Stimulated activated CD8-positive, alpha-beta memory T cell treated with anti-CD3 and anti-CD28 coated beads, Interleukin-4, amount 100 ng/mL, for 4 hours (primary cell): Measurements from ENCODE around the gene AGBL1.

ENCODE experiments used
- DNase-seq, 2 donors: peaks; one replicate each; pipeline ENCODE4 v3.0.0-alpha.2; 2020; ENCODE audit warnings: low read depth in 2 of 2, low spot score in 1 of 2

AGBL1 gene

DNA sequence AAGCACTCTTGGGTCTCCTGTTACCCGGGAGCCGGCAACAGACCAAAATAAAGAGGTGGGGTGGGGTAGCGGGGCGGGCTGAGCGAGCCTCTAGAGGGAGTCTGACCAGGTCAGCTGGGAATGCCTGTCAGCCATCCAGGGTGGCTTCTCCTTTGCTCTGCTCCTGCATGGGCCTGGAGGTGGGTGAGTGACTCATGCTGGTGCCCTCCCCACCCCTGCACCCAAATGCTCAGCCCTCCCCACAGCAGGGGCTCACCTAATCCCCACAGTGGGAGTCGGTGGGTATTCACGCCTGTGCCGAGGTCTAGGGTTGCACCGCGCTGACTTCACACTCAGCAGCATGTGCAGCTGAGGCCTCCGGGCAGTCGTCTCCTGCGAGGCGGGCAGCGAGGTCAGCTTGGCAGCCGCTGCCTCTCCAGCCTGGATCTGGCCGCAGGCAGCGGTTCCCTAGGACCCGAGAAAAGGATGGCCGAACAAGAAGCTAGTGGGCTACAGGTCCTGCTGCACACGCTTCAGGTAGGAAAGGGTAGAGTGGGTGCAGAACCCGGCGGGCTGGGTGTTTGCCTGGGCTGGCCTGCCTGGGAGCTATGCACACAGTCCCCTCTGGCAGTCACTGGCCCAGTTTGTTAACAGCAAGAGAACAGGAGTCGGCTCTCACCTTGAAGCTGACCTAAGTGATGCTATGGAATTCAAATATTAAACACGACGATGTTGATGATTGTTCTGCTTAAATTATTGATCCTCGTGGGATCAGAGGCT lies at the start of gene AGBL1:
Gene AGBL1 (plus strand): TSS at position 364 of the 759 bp plus-strand sequence.
- no peak for DNase-seq

DNA sequence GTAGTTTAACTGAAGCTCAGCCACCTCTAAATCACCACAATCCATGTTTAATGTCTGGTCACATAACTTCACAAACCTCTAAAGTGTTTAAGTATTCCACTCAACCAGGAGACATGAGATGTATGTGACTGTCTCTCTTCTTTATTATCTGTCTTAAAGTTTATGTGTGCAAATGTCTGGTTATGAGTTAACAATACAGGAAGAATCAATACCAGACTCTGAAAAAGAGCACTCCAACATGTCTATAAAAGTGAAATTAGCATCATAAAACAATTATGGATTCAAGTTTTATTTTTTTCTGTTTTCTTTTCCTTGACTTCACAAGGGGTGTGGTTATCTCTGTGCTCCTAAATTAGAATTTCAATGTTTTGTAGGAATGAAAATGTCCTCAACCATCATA lies 44.8 kb upstream of the AGBL1 start:
- no peak for DNase-seq

DNA sequence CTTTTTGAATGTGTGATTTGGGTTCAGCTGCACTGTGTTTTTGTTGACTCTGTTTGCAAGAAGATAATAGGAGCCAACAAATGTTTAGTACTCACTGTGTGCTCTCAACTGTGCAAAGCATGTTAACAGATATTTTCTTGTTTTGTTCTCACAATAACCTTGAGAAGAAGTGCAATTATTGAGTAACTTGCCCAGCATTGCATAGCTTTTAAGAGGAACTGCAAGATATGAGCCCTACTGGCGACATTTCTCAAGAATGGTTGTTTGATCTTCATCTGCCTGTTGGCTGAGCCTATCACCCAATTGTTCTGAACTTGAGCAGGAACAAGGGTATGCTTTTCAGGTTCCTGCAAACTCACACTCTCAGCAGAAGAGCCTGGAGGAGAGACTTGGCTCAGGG lies 43.4 kb upstream of the AGBL1 start:
- DNase-seq = no peak

DNA sequence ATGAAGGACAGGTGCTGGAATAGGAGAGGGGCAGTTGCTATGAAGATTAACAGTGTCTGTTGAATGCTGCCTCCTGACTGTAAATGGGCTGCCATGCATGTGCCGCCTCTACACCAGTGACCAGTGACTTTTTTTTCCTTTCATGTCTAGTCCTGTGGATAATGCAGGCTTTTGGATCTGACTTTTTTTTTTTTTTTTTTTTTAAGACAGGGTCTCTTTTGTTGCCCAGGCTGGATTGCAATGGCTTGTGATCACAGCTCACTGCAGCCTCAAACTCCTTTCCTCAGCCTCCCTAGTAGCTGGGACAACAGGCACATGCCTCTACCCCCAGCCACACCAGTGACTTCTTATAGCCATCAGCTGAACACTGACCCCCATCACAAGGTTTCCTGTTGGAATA lies 41.2 kb upstream of the AGBL1 start:
- no peak for DNase-seq

DNA sequence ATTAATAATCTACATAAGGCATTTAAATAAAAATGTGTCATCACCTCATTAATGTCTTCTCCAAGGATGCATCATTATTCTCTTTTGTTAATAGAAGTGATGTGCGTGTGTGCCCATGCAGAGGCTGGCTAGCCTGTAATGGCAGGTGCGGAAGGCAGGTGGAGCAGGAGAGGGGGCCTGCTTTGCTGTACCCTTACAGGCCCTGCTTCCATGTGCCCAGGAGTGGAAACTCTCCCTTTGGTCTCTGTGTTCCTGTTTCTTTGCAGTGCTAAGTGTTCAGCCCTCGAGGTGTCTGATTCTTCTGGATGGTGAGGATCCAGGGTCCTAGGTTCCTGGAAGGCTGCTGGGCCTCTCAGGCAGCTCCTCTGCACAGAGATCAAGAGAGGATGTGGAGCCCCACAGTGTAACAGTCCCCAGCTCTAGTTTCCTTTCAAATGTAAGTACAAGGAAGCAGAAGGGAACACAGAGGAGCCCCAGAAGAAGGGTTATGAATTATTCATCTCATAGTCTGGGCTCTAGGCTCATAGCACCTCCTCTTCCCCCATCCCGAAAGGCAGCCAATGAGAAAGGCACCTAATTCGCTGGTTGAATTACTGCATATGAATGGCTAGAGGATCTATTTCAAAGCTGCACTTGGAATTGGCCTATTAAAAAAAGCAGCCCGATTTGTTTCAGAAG lies 39.2 kb upstream of the AGBL1 start:
- DNase-seq = no peak

DNA sequence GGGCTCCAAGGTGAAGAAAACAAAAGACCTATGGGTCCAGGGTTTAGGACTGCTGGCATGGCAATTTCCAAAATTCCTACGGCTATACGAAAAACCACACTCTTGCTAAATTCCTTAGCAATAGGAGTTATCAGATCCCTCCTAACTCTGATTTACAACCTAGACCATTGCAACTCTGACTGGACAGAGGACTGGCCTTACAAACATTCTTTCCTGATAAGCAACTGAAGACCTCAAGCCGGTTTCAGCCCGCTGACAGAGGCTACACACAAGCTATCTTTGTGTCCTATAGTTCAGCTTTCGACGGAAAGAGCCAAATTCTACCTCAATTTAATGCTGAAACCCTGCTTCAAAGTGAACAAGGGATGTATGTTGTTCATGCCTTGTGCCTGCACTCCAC lies 38.3 kb upstream of the AGBL1 start:
- DNase-seq = no peak

DNA sequence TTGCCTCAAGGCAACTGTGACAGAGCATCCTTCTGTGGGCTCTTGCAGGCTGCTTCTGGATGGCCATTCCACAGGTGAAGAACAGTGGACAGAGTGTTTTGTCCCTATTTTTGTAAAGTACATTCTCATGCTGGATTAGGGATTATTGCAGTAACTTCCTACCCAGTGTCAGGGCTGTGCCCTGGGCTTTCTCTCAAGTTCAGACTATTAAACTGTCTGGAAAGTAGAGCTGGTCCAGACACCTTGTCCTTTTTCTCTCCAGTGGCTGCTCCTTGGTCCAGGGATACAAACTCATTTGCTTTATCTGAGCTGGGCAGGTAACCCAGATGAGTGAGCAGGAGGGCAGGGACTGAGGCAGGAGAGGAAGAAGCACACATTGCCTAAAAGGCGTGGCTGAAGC lies 37.4 kb upstream of the AGBL1 start:
- DNase-seq = no peak

DNA sequence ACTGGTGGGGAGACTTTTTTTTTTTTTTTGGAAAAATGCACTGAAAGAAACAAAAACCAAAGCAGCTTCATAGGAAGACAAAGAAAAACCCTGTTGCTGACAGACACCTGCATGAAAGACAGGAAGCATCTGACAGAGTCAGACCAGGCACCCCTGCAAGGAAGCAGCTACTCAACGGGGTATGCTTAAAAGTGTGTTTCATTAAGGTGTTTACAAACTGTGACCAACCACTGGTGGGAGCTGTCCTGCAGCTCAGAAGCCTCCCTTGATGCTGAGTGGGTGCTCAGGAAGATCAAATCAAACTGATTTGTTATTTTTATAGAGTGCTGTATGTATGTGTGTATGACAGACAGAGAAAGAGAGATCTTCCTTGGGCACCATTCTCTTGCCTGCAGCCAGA lies 34.7 kb upstream of the AGBL1 start:
- DNase-seq = no peak

DNA sequence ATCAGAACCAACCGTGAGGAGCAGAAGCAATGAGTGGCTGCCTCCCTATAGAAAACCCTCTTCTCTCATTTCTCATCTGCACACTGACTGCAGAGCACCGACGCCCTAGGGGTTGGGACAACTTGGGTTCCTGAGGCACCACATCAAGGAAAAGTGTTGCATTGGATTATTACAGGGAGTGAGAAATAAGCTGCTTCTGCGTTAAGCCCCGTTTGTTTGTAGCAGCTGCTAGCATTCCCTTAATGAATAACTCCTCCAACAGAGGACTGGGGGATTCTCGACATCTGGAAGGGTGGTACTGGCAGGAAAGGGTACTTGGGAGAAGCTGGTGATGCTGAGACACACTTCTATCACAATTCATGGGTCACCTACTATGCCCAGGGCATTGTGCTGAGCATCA lies 25.3 kb upstream of the AGBL1 start:
- no peak for DNase-seq

DNA sequence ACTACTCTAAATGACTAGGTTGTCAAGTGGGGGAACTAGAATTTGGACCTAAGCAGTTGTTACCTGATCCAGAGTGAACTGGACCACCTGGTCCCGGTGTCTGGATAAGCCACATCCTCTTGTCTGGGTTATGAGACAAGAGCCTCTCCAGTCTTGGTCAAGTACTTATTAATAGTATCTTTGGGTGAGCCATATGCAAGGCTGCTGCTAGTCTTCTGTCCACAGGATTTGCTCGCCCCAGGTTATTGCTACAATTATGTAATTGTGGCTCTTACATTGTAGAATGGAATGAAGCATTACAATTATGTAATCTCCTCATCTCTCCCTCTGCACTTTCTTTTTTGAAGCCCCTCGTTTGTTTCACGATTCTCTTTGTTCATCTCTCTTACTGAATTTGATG lies 24.0 kb upstream of the AGBL1 start:
- DNase-seq = no peak

DNA sequence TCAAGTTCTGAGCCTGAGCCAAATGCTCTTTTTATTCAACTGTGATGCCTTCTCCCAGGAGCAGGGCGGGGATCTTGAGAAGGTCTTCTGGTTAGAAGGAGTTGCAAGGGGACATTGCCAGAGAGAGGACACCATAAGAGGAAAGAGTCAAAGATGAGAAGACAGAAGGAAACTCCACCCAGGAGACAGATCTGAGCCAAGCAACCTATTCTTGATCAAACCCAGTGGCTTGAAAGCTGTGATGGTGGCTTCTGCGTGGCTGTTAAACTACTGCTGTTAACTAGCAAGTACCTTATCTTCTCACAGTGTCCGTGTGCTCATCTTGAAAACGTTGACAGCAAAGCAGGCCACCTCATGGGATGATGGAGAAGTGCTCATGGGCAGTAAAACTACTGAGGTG lies 19.8 kb upstream of the AGBL1 start:
- DNase-seq = no peak

DNA sequence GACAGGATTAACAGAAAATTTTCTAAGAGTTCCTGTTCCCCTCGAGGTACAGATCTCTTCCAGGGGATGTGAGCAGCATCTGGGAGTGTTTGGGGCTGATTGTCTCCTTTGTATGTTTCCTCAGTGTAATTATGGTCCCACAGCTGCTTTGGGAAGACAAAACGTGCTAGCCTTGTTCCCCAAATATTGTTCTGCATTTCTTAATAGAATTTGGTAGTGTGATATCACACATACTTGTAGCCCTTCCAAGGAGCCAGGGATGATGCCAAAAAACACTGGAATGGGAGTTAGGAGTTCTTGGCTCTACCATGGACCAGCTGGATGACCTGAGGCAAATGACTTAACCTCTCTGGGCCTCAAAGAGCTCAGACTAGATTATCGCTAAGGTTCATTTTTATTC lies 19.0 kb upstream of the AGBL1 start:
- DNase-seq = no peak

DNA sequence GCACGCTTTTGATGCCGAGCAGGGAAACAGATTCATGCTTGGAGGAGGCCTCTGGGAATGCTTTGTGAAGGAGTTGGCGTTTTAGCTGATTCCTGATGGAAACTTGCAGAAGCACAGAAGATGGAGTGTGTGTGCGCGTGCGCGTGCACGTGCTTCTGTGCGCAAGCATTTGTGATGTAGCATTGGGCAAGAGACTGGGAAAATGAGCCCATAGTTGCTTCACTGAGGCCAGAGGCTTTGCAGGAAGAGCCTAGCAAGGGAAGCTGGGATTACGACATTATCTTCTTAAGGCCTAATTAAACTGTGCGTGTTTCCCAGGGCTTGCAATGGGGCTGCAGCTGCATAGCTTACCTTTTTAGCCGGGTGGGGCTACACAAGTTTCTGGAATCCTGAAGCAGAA lies 18.1 kb upstream of the AGBL1 start:
- no peak for DNase-seq

DNA sequence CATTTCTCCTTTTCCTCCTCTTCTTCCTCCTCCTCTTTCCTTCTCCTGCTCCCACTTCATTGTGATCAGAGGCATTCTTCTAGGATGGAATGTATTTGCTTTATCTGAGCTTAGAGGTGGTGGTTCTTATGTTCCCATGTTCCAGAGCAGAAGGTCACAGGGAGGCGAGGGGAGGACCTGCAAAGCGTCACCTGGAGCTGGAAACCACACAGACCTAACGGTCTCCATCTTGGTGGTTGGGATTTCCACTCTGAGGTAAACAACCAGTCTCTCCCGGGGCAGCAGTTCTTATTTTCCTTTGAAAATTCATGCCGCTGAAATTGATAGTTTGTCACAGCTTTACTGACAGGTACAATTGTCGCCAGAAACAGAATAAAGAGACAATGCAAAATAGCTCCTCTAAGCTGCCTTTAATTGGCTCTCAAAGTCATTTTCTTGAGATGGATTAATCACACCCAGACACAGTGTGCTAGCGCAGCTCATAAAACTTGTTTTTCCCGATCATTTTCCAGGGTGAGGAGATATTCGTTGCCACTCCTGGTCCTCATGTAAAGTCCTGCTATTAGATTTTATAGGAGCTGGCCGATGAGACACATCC lies 16.9 kb upstream of the AGBL1 start:
- no peak for DNase-seq

DNA sequence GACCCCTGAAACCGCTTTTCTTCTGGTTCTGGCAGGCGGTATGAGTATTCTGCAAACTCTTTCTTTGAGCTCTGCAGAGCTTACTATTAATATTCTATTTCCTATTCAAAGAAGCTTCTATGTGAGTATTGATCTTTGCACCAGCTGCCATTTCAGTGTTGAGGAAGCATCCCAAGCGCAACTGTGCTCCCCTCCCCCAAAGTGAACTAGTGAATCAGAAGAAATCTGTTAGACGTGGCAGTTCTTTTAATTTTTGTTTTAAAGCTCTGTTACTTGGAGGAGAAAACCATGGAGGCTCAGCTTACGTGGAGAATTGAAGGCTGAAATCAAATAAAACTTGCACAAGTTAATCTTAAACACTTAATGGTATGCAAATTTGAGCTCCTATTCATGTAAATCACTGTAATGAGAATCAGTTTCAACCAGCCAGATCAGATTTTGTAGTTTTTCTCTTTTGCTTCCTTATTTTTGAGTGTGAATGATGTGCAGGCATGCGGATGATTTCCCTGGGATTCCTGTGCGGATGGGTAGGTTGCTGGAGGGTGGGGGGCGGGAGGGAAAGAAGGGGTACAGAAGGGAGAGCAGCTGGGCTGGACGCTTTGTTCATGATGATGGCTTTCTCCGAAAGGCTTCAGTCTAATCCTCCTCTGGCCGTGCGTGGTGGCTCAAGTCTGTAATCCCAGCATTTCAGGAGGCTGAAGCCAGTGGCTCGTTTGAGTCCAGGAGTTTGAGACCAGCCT lies 16.1 kb upstream of the AGBL1 start:
- no peak for DNase-seq

DNA sequence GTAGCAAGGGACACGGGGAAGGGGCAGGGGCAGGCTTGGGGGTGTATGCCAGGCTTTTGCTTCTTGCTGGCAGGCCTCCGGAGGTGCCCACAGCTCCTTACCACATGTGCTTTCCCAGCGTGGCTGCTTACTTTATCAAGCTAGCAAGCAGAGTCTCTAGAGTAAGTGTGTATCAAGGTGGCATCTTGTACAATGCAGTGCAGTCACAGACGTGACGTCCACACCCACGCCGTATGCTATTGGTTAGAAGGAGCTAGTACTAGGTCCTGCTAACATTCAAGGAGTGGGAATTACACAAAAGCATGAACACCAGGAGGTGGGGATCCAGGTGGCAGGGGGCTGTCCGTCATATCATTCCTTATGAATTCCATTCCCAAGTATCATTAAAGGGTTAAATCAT lies 15.3 kb upstream of the AGBL1 start:
- DNase-seq = no peak

DNA sequence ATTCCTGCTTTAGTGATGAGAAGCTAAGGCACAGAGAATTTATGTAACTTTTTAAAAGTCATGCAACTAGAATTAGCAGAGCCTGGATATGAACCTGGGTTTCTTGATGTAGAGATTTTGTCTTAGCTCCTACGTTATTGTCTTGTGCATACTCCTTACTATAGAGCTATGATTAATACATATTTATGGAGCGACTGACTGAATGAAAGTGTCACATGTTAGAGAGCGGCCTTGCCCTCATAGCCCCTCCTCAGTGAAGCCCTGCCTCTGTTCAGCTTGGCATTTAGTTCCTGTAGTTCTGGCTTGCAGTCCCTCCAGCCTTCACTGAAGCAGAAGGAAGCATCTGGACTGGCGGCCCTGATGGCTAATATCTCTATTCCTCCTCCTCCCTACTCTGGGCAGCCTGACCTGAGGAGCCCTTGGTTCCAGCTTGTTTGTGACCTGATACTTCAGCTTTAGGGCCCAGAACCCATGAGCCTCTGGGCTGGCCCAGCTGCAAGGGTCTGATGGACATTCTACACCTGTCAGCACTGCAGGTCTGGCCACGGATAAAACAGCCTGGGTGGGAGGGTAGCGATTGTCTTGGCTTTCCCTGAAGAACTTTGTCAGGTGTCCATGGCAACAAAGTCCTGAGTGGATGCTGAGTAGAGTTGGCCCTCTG lies 13.4 kb upstream of the AGBL1 start:
- DNase-seq = no peak

DNA sequence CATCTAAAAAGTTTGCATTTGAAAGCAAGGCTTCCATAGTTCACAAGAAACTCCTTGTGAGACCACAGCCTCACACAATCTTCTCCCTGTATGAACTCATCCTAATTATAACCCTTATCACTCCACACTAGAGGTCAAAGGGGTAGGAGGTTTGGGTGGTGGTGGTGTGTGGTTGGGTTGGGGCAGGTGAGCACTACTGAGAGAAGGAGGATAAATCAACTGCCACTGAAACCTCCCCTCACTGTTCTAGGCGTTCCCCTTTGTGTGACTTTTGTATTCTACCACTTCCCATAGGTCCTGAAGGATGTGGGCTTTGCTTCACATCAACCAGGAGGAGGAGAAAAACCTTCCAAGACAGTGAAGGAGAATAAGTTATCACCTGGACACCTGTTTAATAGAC lies 6.4 kb upstream of the AGBL1 start:
- no peak for DNase-seq

DNA sequence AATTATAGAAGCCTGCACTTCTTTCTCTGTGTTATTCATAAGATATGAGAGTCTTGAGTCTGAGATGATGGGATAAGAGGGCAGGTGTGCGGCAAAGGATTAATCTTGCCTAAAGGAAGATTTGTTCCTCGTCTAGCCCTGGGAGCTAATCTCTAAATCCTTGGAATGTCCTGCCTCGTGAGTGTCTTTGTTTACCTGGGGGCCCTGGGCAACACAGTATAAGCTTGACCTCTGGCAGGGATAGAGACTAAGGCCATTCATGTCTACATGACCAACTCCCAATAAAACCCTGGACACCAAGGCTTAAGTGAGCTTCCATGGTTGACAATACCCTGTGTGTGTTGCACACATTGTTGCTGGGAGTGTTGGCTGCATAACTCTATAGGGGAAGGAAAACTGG lies 3.2 kb upstream of the AGBL1 start:
- no peak for DNase-seq

DNA sequence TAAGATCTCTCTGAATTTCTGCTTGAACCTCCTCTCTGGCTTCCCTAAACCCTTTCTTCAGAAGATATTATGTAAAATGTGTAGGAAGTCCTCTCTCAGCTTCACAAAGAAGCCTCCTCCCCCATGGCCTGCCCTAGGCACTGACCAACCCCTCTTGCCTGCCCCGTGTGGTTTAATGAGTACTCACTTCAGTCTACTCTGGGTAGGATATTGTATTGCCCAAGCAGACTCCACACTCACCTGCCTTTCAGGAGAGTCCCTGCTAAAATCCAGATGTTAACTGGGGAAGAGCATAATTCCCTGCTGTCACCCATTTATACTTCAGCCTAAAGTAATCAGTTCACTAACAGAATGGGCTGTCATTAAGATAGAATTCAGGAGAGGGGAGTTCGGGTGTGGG lies 2.6 kb upstream of the AGBL1 start:
- DNase-seq = no peak

DNA sequence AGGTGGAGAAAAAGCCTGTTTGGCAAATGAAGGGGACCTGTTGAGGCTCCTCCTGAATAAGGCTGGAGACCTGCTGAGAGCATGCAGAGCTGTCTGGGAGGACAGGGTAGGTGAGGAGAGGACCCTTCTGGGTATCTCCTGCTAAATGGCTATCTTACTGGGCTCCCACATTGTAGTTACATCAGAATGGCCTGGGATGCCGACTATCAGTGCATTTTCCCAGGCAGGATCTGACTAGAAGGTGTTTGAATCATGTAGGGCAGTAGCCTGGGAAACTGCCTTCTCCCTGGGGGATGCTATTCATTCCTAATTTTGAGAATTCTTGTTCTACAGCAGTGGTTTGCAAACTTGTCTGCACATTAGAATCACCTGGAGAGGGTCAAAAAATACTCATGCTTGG lies 631 bp downstream of the AGBL1 start:
- no peak for DNase-seq
